Fibroblast of villous mesenchyme (primary cell): ENCODE data around the gene WFDC12. TPM values are rescaled to one million over a fixed set of nuclear protein-coding genes. Genes with fewer than 3 reads are reported as not detected.

Experiments
- DNase-seq: peaks from one replicate; pipeline ENCODE4 v3.0.0-alpha.2; 2010; ENCODE audit warnings: low read depth
- H3K4me3 ChIP-seq: 2 replicates; pipeline ENCODE4 v1.5.1; 2011; ENCODE audit warnings: low read depth, mild to moderate bottlenecking, low read length
- total RNA-seq: library from RNA; depleted of rRNA; stranded (reverse); fragments of >200 nt; gene quantifications from 2 replicates; pipeline ENCODE4 v1.2.3, GENCODE V29; 2012
- TF ChIP-seq, protein P1 (sequence below): IDR thresholded peaks from 2 replicates; pipeline ENCODE4 v1.5.1; 2012; ENCODE audit warnings: low read depth, mild to moderate bottlenecking, low read length; ENCODE audit not compliant: insufficient read depth

Gene WFDC12
- total RNA-seq, 1 donor = not detected

GRCh38 chr20:45111799-45112471 lies 12.3 kb downstream of the WFDC12 start:
- peak; percentile 30 for DNase-seq
- TF ChIP-seq, protein P1, sequence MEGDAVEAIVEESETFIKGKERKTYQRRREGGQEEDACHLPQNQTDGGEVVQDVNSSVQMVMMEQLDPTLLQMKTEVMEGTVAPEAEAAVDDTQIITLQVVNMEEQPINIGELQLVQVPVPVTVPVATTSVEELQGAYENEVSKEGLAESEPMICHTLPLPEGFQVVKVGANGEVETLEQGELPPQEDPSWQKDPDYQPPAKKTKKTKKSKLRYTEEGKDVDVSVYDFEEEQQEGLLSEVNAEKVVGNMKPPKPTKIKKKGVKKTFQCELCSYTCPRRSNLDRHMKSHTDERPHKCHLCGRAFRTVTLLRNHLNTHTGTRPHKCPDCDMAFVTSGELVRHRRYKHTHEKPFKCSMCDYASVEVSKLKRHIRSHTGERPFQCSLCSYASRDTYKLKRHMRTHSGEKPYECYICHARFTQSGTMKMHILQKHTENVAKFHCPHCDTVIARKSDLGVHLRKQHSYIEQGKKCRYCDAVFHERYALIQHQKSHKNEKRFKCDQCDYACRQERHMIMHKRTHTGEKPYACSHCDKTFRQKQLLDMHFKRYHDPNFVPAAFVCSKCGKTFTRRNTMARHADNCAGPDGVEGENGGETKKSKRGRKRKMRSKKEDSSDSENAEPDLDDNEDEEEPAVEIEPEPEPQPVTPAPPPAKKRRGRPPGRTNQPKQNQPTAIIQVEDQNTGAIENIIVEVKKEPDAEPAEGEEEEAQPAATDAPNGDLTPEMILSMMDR = peak; percentile 56
- H3K4me3 ChIP-seq = no peak overlapping the region

DNA sequence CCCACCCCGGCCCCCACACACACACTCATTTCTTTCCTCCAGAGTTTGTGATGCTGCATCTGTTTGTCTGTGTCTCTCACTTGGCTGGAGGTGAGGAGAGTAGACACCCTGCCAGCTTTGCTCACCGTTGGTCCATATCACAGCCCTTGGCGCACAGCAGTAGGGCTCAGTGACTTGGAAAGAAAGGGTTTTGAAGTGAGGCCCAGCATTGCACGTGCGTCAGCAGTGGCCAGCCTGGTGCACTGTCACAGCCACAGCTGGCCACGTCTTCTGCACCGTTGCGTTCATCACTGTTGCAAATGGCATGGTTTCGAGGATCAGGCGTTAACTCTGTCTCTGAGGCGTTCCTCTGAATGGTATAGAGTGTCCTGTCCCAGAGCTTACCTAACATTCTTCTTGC lies 13.0 kb downstream of the WFDC12 start:
- no peak for DNase-seq
- H3K4me3 ChIP-seq = no peak overlapping the region
- TF ChIP-seq, protein P1 = no peak

DNA sequence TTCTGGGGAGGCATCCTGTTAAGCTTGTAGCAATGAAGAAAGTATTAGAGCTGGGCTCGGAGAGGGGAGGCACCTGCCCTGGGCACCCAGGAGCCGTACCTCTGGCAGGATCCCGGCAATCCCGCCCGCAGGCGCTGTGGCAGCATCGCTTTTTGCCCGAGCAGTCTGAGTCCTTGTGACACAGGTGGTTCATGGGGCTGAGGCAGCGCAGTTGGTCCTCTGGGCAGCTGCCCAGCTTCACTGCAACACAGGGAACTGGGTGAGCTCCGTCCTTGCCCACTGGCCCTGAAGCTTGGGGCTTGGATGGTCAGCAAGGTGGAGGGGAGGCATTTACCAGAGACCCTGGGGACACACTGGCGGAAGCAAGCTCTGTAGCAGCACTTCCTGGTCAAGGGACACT lies 14.0 kb downstream of the WFDC12 start:
- no peak for DNase-seq
- no peak overlapping the region for H3K4me3 ChIP-seq
- TF ChIP-seq, protein P1 = no peak

- TF ChIP-seq, protein P1 = no peak
- DNase-seq = no peak
- no peak overlapping the region for H3K4me3 ChIP-seq
Measured at GRCh38 chr20:45109634-45110033, 14.6 kb downstream of the WFDC12 start.

DNA sequence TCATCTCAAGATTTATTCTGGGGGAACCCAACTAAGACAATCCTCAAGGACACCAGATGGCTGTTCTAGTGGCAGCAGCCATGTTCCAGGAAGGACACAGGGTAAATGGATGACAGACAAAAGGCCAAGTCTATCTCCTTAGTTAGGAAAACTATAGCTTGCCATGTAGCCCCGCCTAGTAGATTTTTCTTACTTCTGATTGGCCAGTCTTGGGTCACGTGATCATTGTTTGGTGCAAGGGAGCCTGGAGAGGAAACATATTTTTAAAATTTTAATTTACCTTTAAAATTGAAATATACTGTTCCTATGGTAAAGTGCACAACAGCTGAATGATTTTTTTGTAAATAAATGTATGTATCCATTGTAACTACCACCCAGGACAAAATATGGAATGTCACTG lies 18.9 kb downstream of the WFDC12 start:
- no peak overlapping the region for H3K4me3 ChIP-seq
- TF ChIP-seq, protein P1 = no peak
- no peak for DNase-seq

- TF ChIP-seq, protein P1 = no peak
- peak; percentile 7 for DNase-seq
- H3K4me3 ChIP-seq = no peak overlapping the region
Measured at GRCh38 chr20:45104786-45105185, 19.5 kb downstream of the WFDC12 start.

GRCh38 chr20:45103072-45103471 lies 21.2 kb downstream of the WFDC12 start:
- TF ChIP-seq, protein P1 = no peak
- H3K4me3 ChIP-seq = no peak overlapping the region
- no peak for DNase-seq
